Spleen (tissue), 11 donors: ENCODE data around the gene PXYLP1. TPM values are rescaled to one million over a fixed set of nuclear protein-coding genes. Genes with fewer than 3 reads are reported as not detected.

Source experiments
- DNase-seq: peaks from one replicate; pipeline ENCODE4 v3.0.0-alpha.2; 2020
- H3K27ac ChIP-seq, 8 donors: fragments of 200-600 bp; sonication (generic) in 7 of 8; 1 replicate in 4 of 8; 2 replicates in 4 of 8; pipeline versions ENCODE4 v1.5.0 to v1.8.0; 2016 to 2021; ENCODE audit warnings: inconsistent platforms in 4 of 8, mild to moderate bottlenecking in 4 of 8, moderate library complexity in 1 of 8
- H3K27me3 ChIP-seq, 7 donors: fragments of 200-600 bp; sonication (generic) in 6 of 7; replicated peaks in 1 of 7; 1 replicate in 4 of 7; 2 replicates in 3 of 7; pipeline versions ENCODE4 v1.5.0 to v1.8.0; 2016 to 2021; ENCODE audit warnings: inconsistent platforms in 3 of 7, mild to moderate bottlenecking in 1 of 7
- H3K36me3 ChIP-seq, 6 donors: fragments of 200-600 bp; sonication (generic) in 5 of 6; 1 replicate in 4 of 6; 2 replicates in 2 of 6; pipeline versions ENCODE4 v1.5.0 to v1.8.0; 2016 to 2021; ENCODE audit warnings: inconsistent platforms in 2 of 6
- H3K4me1 ChIP-seq, 6 donors: fragments of 200-600 bp; sonication (generic) in 5 of 6; 1 replicate in 3 of 6; 2 replicates in 3 of 6; pipeline versions ENCODE4 v1.5.0 to v1.8.0; 2016 to 2021; ENCODE audit warnings: inconsistent platforms in 3 of 6
- H3K4me3 ChIP-seq, 8 donors: fragments of 200-600 bp; sonication (generic) in 7 of 8; 1 replicate in 4 of 8; 2 replicates in 4 of 8; pipeline versions ENCODE4 v1.5.0 to v1.8.0; 2016 to 2021; ENCODE audit warnings: inconsistent platforms in 4 of 8, mild to moderate bottlenecking in 4 of 8, moderate library complexity in 2 of 8
- H3K9me3 ChIP-seq, 8 donors: fragments of 200-600 bp; sonication (generic) in 7 of 8; 1 replicate in 4 of 8; 2 replicates in 4 of 8; pipeline versions ENCODE4 v1.5.0 to v1.8.0; 2016 to 2021; ENCODE audit warnings: inconsistent platforms in 4 of 8
- CTCF ChIP-seq, 11 experiments: fragments of 200-600 bp in 7 of 11; fragments of 450-650 bp in 4 of 11; sonication (generic) in 4 of 11; IDR thresholded peaks in 8 of 11; conservative IDR thresholded peaks in 3 of 11; 1 replicate in 7 of 11; 2 replicates in 4 of 11; pipeline versions ENCODE4 v1.4.0 to v1.8.0; 2016 to 2021; ENCODE audit warnings: antibody characterized with exemption in 11 of 11, inconsistent platforms in 4 of 11, mild to moderate bottlenecking in 1 of 11
- POLR2A ChIP-seq, 3 donors: fragments of 450-650 bp; IDR thresholded peaks; one replicate each; pipeline ENCODE4 v1.5.1; 2017; ENCODE audit warnings: antibody characterized with exemption in 3 of 3, mild to moderate bottlenecking in 1 of 3
- POLR2AphosphoS5 ChIP-seq, 3 donors: sonication (generic); formaldehyde crosslinking; IDR thresholded peaks; one replicate each; pipeline ENCODE4 v1.5.1; 2017; ENCODE audit warnings: antibody characterized with exemption in 3 of 3
- WGBS, 5 donors: extraction: QIAGEN DNeasy Blood & Tissue Kit in 3 of 5; methylation state at CpG; one replicate each; pipeline versions ENCODE4 v1.1.5 to v1.1.7; 2013 to 2018; 5-methylcytosine and 5-hydroxymethylcytosine counted together
- intact Hi-C: fragments of 100-400 bp; cut with DNase I; formaldehyde crosslinking; loops from one replicate; pipeline ENCODE4 v1.15.0; 2023; ENCODE audit warnings: low total_unique reads
- polyA plus RNA-seq, 3 donors: library from polyadenylated mRNA; stranded (reverse); fragments of 200-250 nt; gene quantifications; one replicate each; pipeline ENCODE4 v1.2.1, GENCODE V29; 2013
- total RNA-seq, 7 donors: library from RNA; depleted of rRNA in 3 of 7; stranded (reverse); fragments of >200 nt in 3 of 7; fragmentation: NEBNext Ultra II Directional in 4 of 7; extraction: Animal tissue kit (Norgen Biotek cat#: 25700) in 4 of 7; gene quantifications; one replicate each; pipeline versions ENCODE4 v1.1.0 to v1.2.1, GENCODE V29; 2016 to 2021
- donor health status: healthy with polysubstance abuse.
- donor health status: DM: no; HTN: no; CAD: no; lungs with moderate emphysema.
- donor health status: DM: no; HTN: no; CAD: no.
- donor health status: Bipolar disorder and iron deficiency.
- donor health status: healthy.
- donor health status: DM: no; HTN: no; CAD: no.
- donor health status: DM: yes; HTN: yes; CAD: no.

PXYLP1 gene
- total and polyA plus RNA-seq, 10 donors = 2.9 to 15.6 (median 7.4) TPM

DNA sequence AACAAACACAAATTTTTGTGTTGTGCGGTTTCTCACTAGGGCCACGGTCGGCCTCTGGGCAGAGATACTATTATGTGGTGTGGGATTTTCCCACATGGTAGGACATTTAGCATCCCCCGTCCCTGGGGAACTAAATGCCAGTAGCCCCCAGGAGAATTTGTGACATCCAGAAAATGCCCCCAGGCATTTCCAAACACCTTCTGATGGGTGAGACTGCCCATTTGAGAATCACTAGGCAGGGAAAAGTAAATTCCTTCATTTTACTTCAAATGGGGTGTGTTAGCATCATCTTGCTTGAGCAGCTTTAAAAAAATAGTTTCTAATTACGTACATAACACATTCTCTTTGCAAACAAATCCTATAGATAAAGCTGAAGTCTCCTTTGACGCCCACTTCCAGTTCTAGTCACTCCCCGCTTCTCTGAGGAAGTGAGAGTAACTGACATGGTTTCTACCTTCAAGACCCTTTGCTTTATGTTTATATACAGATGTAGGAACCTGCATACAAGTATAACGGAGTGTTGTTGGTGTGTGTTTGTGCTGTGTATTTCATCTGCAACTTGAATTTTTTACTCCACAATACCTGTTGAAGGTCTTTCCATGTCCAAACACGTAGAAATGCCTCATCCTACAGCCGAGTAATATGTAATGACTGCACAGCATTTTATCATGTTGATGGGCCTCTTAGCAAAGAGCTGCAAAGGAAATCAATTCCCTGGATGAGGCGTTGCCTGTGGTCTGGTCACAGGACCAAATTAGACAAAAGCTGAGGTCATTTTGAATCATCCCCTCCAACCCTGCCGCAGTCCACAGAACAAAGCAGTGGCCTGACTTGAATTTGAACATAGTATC lies 105.3 kb downstream of the PXYLP1 start:
- peaks cover 0 to 11% (median 4%) of the 10 kb centered on the region in 6 donors for H3K4me1 ChIP-seq
- TF ChIP-seq CTCF (IDR thresholded peaks at IDR 0.05 in 8 of 11, conservative IDR thresholded peaks at IDR 0.05 in 3 of 11) (no peak), POLR2A (IDR thresholded peaks at IDR 0.05) (no peak), POLR2AphosphoS5 (IDR thresholded peaks at IDR 0.05) (no peak)
- H3K36me3 ChIP-seq = no peaks in the 10 kb centered on the region
- intact Hi-C loops = no loop called here
- WGBS, 5 donors = 55 to 72% (median 66%) methylated on average over 12 of the region's 12 CpGs
- no peak for DNase-seq
- no peaks in the 10 kb centered on the region for H3K9me3 ChIP-seq
- no peak overlapping the region for H3K4me3 ChIP-seq
- no peaks in the 10 kb centered on the region for H3K27me3 ChIP-seq
- H3K27ac ChIP-seq = no peak overlapping the region

GRCh38 chr3:141337523-141337854 lies 105.9 kb downstream of the PXYLP1 start:
- Histone ChIP-seq H3K4me1 (peaks cover 0 to 11% (median 4%) of the 10 kb centered on the region in 6 donors), H3K27me3 (no peaks in the 10 kb centered on the region), H3K36me3 (no peaks in the 10 kb centered on the region), H3K27ac (no peak overlapping the region), H3K9me3 (no peaks in the 10 kb centered on the region), H3K4me3 (no peak overlapping the region)
- 84 to 100% (median 90%) methylated on average over 1 of the region's 1 CpG for WGBS, 5 donors
- TF ChIP-seq POLR2AphosphoS5 (IDR thresholded peaks at IDR 0.05) = no peak
- TF ChIP-seq CTCF (IDR thresholded peaks at IDR 0.05 in 8 of 11, conservative IDR thresholded peaks at IDR 0.05 in 3 of 11) = no peak
- TF ChIP-seq POLR2A (IDR thresholded peaks at IDR 0.05) = no peak
- intact Hi-C loops = no loop called here
- no peak for DNase-seq

DNA sequence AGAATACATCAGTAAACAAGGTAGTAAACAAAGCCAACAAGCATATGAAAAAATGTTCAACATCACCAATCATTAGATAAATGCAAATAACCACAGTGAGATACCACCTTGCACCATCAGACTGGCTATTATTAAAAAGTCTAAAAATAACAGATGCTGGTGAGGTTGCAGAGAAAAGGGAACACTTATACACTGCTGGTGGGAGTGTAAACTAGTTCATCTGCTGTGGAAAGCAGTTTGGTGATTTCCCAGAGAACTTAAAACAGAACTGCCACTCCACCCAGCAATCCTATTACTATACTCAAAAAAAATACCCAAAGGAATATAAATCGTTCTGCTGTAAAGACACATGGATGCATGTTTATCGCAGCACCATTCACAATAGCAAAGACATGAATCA lies 106.4 kb downstream of the PXYLP1 start:
- 83 to 96% (median 85%) methylated on average over 2 of the region's 2 CpGs for WGBS, 5 donors
- intact Hi-C loops = no loop called here
- peaks cover 0 to 11% (median 4%) of the 10 kb centered on the region in 6 donors for H3K4me1 ChIP-seq
- no peaks in the 10 kb centered on the region for H3K9me3 ChIP-seq
- no peak for DNase-seq
- no peak overlapping the region for H3K27ac ChIP-seq
- no peak overlapping the region for H3K4me3 ChIP-seq
- TF ChIP-seq CTCF (IDR thresholded peaks at IDR 0.05 in 8 of 11, conservative IDR thresholded peaks at IDR 0.05 in 3 of 11) (no peak), POLR2AphosphoS5 (IDR thresholded peaks at IDR 0.05) (no peak), POLR2A (IDR thresholded peaks at IDR 0.05) (no peak)
- no peaks in the 10 kb centered on the region for H3K36me3 ChIP-seq
- H3K27me3 ChIP-seq = no peaks in the 10 kb centered on the region

DNA sequence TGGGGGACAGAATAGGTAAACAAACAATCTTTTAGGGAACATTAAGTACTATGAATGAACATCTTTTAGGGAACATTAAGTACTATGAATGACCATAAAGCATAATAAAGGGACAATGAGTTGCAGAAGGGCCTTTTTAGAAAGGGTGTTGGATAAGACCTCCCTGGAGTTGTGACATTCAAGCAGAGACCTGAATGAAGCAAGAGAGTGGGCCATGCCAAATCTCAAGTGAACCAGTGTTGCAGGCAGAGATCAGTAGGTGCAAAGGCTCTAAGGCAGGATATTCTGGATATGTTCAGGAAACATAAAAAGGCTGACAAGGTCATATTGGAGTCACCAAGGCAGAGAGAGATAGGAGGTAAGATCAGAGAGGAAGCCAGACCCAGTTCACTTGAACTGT lies 107.3 kb downstream of the PXYLP1 start:
- H3K9me3 ChIP-seq = no peaks in the 10 kb centered on the region
- intact Hi-C loops = no loop called here
- H3K36me3 ChIP-seq = no peaks in the 10 kb centered on the region
- no peak overlapping the region for H3K4me3 ChIP-seq
- H3K27me3 ChIP-seq = no peaks in the 10 kb centered on the region
- peaks cover 0 to 11% (median 4%) of the 10 kb centered on the region in 6 donors for H3K4me1 ChIP-seq
- TF ChIP-seq CTCF (IDR thresholded peaks at IDR 0.05 in 8 of 11, conservative IDR thresholded peaks at IDR 0.05 in 3 of 11) = no peak
- no peak for TF ChIP-seq POLR2AphosphoS5 (IDR thresholded peaks at IDR 0.05)
- TF ChIP-seq POLR2A (IDR thresholded peaks at IDR 0.05) = no peak
- DNase-seq = no peak
- no peak overlapping the region for H3K27ac ChIP-seq
